H1 (cell line): ENCODE results near the gene ZNF423. TPM values are rescaled to one million over a fixed set of nuclear protein-coding genes. Genes with fewer than 3 reads are reported as not detected.

Experiments used
- CTCF ChIA-PET: fragments of 300-600 bp; sonication (Branson Sonifier 250); formaldehyde crosslinking; loops from one replicate; lab custom pipeline; 2021; ENCODE audit not compliant: partially characterized antibody; lab: Charles Lee
- POLR2A ChIA-PET: fragments of 300-600 bp; sonication (Branson Sonifier 250); formaldehyde crosslinking; loops from one replicate; lab custom pipeline; 2021; ENCODE audit warnings: inconsistent platforms; ENCODE audit not compliant: partially characterized antibody; lab: Charles Lee
- DNase-seq, 2 experiments: peaks; one replicate each; pipeline versions ENCODE4 v3.0.0 to v3.0.0-alpha.2; 2010 to 2022; ENCODE audit warnings: low spot score in 2 of 2, low read depth in 1 of 2, mixed read lengths in 1 of 2
- FAIRE-seq: peaks from 2 replicates; lab custom pipeline; 2011; peaks lifted over from hg19 to GRCh38; lab: Jason Lieb, UNC
- H2AFZ ChIP-seq: 2 replicates; pipeline ENCODE4 v1.8.1; 2012; ENCODE audit warnings: low read length, inconsistent platforms
- H2AK5ac ChIP-seq: 2 replicates; pipeline ENCODE4 v1.6.1; 2013; ENCODE audit warnings: low read depth, low read length
- H2BK120ac ChIP-seq: replicated peaks from 2 replicates; pipeline ENCODE3; 2013; ENCODE audit warnings: low read depth, low read length, inconsistent platforms
- H2BK12ac ChIP-seq: 2 replicates; pipeline ENCODE4 v1.6.1; 2013; ENCODE audit warnings: low read depth, low read length
- H2BK15ac ChIP-seq: 2 replicates; pipeline ENCODE4 v1.6.1; 2013; ENCODE audit warnings: low read length
- H2BK20ac ChIP-seq: 2 replicates; pipeline ENCODE4 v1.6.1; 2013; ENCODE audit warnings: low read length
- H2BK5ac ChIP-seq: 2 replicates; pipeline ENCODE4 v1.6.1; 2013; ENCODE audit warnings: low read depth, low read length
- H3K14ac ChIP-seq: 2 replicates; pipeline ENCODE4 v1.6.1; 2013; ENCODE audit warnings: inconsistent platforms; ENCODE audit not compliant: insufficient read length
- H3K18ac ChIP-seq: 2 replicates; pipeline ENCODE4 v1.6.1; 2013; ENCODE audit warnings: low read length; ENCODE audit errors: extremely low read depth
- H3K23ac ChIP-seq: 2 replicates; pipeline ENCODE4 v1.6.1; 2013; ENCODE audit warnings: inconsistent platforms; ENCODE audit not compliant: insufficient read length
- H3K23me2 ChIP-seq: 2 replicates; pipeline ENCODE4 v1.6.1; 2013; ENCODE audit warnings: low read depth, low read length
- H3K27ac ChIP-seq: 2 replicates; pipeline ENCODE4 v1.6.1; 2011; ENCODE audit warnings: low read depth, low read length, inconsistent platforms
- H3K27me3 ChIP-seq, 4 experiments: replicated peaks in 1 of 4; 1 replicate in 1 of 4; 2 replicates in 3 of 4; pipeline versions ENCODE4 v1.6.1 to v1.8.1; 2011 to 2013; ENCODE audit warnings: low read length in 3 of 4, mild to moderate bottlenecking in 3 of 4, inconsistent platforms in 2 of 4, mixed read lengths in 2 of 4, moderate library complexity in 1 of 4; ENCODE audit not compliant: control insufficient read depth in 3 of 4, insufficient read depth in 3 of 4; ENCODE audit errors: extremely low read depth in 1 of 4
- H3K36me3 ChIP-seq, 4 experiments: 2 replicates each; pipeline versions ENCODE4 v1.6.1 to v1.8.1; 2011 to 2013; ENCODE audit warnings: mild to moderate bottlenecking in 4 of 4, low read length in 3 of 4, moderate library complexity in 2 of 4, control low read depth in 1 of 4, inconsistent platforms in 1 of 4; ENCODE audit not compliant: insufficient read depth in 4 of 4, control insufficient read depth in 2 of 4
- H3K4ac ChIP-seq: replicated peaks from 2 replicates; pipeline ENCODE3; 2013; ENCODE audit warnings: low read length, low read depth, mixed read lengths, inconsistent platforms; ENCODE audit not compliant: insufficient read length
- H3K4me1 ChIP-seq, 4 experiments: replicated peaks in 1 of 4; 1 replicate in 1 of 4; 2 replicates in 3 of 4; pipeline versions ENCODE4 v1.6.1 to v1.8.1; 2011 to 2013; ENCODE audit warnings: low read length in 3 of 4, inconsistent platforms in 2 of 4, mixed read lengths in 1 of 4; ENCODE audit not compliant: insufficient read depth in 4 of 4, control insufficient read depth in 3 of 4
- H3K4me2 ChIP-seq, 2 experiments: 2 replicates each; pipeline versions ENCODE4 v1.6.1 to v1.8.1; 2011 to 2013; ENCODE audit warnings: low read depth in 2 of 2, low read length in 2 of 2, control low read depth in 1 of 2, inconsistent platforms in 1 of 2, mild to moderate bottlenecking in 1 of 2; ENCODE audit not compliant: insufficient read depth in 1 of 2
- H3K4me3 ChIP-seq, 4 experiments: fragments of 200-600, 300-600 bp in 1 of 4; sonication (generic), shearing (Covaris generic), sonication (Bioruptor Twin) in 1 of 4; 2 replicates each; pipeline versions ENCODE4 v1.5.1 to v1.8.1; 2011 to 2016; ENCODE audit warnings: low read length in 4 of 4, low read depth in 3 of 4, control low read depth in 2 of 4, inconsistent platforms in 2 of 4, mild to moderate bottlenecking in 2 of 4, mixed read lengths in 1 of 4, moderate library complexity in 1 of 4; ENCODE audit not compliant: insufficient read depth in 2 of 4; ENCODE audit errors: extremely low read depth in 1 of 4
- H3K56ac ChIP-seq: replicated peaks from 2 replicates; pipeline ENCODE3; 2013; ENCODE audit warnings: low read depth, mild to moderate bottlenecking, mixed read lengths, low read length, inconsistent platforms; ENCODE audit not compliant: insufficient read length
- H3K79me1 ChIP-seq: 2 replicates; pipeline ENCODE4 v1.6.1; 2013; ENCODE audit warnings: low read depth, low read length, control low read depth
- H3K79me2 ChIP-seq, 2 experiments: 2 replicates each; pipeline versions ENCODE4 v1.6.1 to v1.8.1; 2012 to 2013; ENCODE audit warnings: low read length in 2 of 2, mild to moderate bottlenecking in 2 of 2, inconsistent platforms in 1 of 2; ENCODE audit not compliant: insufficient read depth in 2 of 2, control insufficient read depth in 1 of 2
- H3K9ac ChIP-seq, 4 experiments: replicated peaks in 1 of 4; 1 replicate in 1 of 4; 2 replicates in 3 of 4; pipeline versions ENCODE4 v1.6.1 to v1.8.1; 2011 to 2013; ENCODE audit warnings: low read depth in 3 of 4, low read length in 3 of 4, control low read depth in 2 of 4, mild to moderate bottlenecking in 2 of 4, moderate library complexity in 2 of 4, inconsistent platforms in 1 of 4; ENCODE audit errors: extremely low read depth in 1 of 4
- H3K9me3 ChIP-seq, 2 experiments: 2 replicates each; pipeline versions ENCODE4 v1.6.1 to v1.8.1; 2012 to 2013; ENCODE audit warnings: mild to moderate bottlenecking in 2 of 2, moderate library complexity in 2 of 2, control low read depth in 1 of 2, inconsistent platforms in 1 of 2, low read depth in 1 of 2, low read length in 1 of 2, mixed read lengths in 1 of 2; ENCODE audit not compliant: insufficient read depth in 2 of 2
- H4K20me1 ChIP-seq, 2 experiments: replicated peaks in 1 of 2; 2 replicates each; pipeline versions ENCODE3 to v1.8.1; 2011 to 2013; ENCODE audit warnings: inconsistent platforms in 2 of 2, low read length in 2 of 2, mild to moderate bottlenecking in 1 of 2; ENCODE audit not compliant: insufficient read depth in 2 of 2, control insufficient read depth in 1 of 2
- H4K5ac ChIP-seq: 2 replicates; pipeline ENCODE4 v1.6.1; 2013; ENCODE audit warnings: low read length, low read depth, mixed read lengths, inconsistent platforms; ENCODE audit not compliant: insufficient read length
- H4K8ac ChIP-seq: 2 replicates; pipeline ENCODE4 v1.8.0; 2013; ENCODE audit warnings: mild to moderate bottlenecking, moderate library complexity, low read length, inconsistent platforms; ENCODE audit not compliant: insufficient read depth; ENCODE audit errors: extremely low read depth
- H4K91ac ChIP-seq: replicated peaks from 2 replicates; pipeline ENCODE3; 2013; ENCODE audit warnings: low read length, mixed read lengths, inconsistent platforms; ENCODE audit not compliant: insufficient read length
- BACH1 ChIP-seq: IDR thresholded peaks from 2 replicates; pipeline ENCODE4 v1.6.1; 2012; ENCODE audit warnings: low read length, improper control_type of control experiment
- CEBPB ChIP-seq: IDR thresholded peaks from 2 replicates; pipeline ENCODE4 v1.6.1; 2012; ENCODE audit warnings: low read depth, low read length
- POU5F1 ChIP-seq: IDR thresholded peaks from 2 replicates; pipeline ENCODE4 v1.6.1; 2011; ENCODE audit warnings: low read depth, mild to moderate bottlenecking, low read length, moderate library complexity
- TAF7 ChIP-seq: optimal IDR thresholded peaks from 2 replicates; pipeline ENCODE3; 2011; ENCODE audit warnings: low read depth, mild to moderate bottlenecking, inconsistent platforms, low read length, moderate library complexity, borderline replicate concordance
- WGBS, 2 experiments: shearing (Covaris generic) in 1 of 2; methylation state at CpG; one replicate each; pipeline versions ENCODE4 v1.1.6 to v1.1.7; 2013 to 2015; ENCODE audit warnings: low lambda C conversion rate in 2 of 2, mixed read lengths in 2 of 2, inconsistent platforms in 1 of 2, low coverage in 1 of 2, missing lambda C conversion rate in 1 of 2; ENCODE audit not compliant: insufficient replicate concordance in 2 of 2, insufficient coverage in 1 of 2, insufficient read length in 1 of 2; ENCODE audit errors: extremely low coverage in 1 of 2, missing lambda C conversion rate in 1 of 2; 5-methylcytosine and 5-hydroxymethylcytosine counted together
- polyA plus RNA-seq, 7 experiments: library from polyadenylated mRNA; depleted of rRNA in 3 of 7; stranded (reverse) in 5 of 7; unstranded in 2 of 7; fragments of >200 nt in 5 of 7; fragments of 200-250 nt in 2 of 7; gene quantifications; 1 replicate in 5 of 7; 2 replicates in 1 of 7; 4 replicates in 1 of 7; pipeline versions ENCODE4 v1.2.1 to v1.2.3, GENCODE V29; 2011 to 2013; ENCODE audit warnings: missing spikeins in 2 of 7, mixed read lengths in 2 of 7
- total RNA-seq: library from RNA; stranded (reverse); fragmentation: NEBNext Ultra II Directional; extraction: Animal tissue kit (Norgen Biotek cat#: 25700); gene quantifications from 2 replicates; pipeline ENCODE4 v1.2.1, GENCODE V29; 2021

Gene ZNF423
- total and polyA plus RNA-seq, 2 of the 8 experiments (the other 6 are each of a cell fraction or from before 2014, with no cell fraction given): 38.2 to 52.3 TPM

DNA sequence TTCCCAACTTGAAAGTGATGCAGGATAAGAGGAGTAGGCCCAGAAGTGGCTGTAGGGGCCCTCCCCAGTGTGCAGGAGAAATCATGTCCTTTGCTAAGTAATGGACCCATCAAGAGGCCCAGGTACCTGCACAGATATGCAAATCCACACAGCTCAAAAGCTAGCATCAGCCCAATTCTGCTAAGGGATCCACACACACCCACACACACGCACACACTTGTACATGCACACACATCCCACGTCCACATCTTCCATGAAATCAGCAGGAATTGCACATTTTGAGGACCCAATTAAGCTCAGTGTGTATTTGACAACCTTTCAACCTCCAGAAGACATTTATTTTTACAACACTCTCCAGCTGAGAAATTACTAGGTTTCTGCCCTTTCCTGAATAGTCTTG, 297.5 kb downstream of the ZNF423 start:
- POLR2A ChIA-PET: no interaction called here
- no peak for DNase-seq

More for the DNA sequence above, 297.5 kb downstream of the ZNF423 start:
- H3K23ac ChIP-seq: no peak overlapping the region
- H3K36me3 ChIP-seq: no peaks in the 10 kb centered on the region
- no peak overlapping the region for H3K4ac ChIP-seq
- no peak overlapping the region for H3K56ac ChIP-seq
- H3K4me2 ChIP-seq: no peak overlapping the region
- H3K4me3 ChIP-seq: no peak overlapping the region
- no peaks in the 10 kb centered on the region for H3K79me2 ChIP-seq
- CTCF ChIA-PET: interaction anchor here (0.6 to 13.1 kb wide), 11 partner anchors 11 to 151 kb away, joined by 3 to 165 read pairs (median 14); no protein-coding TSS in a partner anchor
- H3K4me1 ChIP-seq: peaks cover 9 to 25% (median 19%) of the 10 kb centered on the region in 4 experiments
- H4K91ac ChIP-seq: no peak overlapping the region
- H2BK20ac ChIP-seq: no peak overlapping the region
- 0 out of 2 replicates have a peak overlapping the region, but pooled peaks have one; percentile 1 for H2BK15ac ChIP-seq
- 98% methylated on average over 2 of the region's 2 CpGs; no CpG with 5 or more reads in 1 of the 2 experiments for WGBS, 2 experiments
- H4K20me1 ChIP-seq: no peaks in the 10 kb centered on the region
- no peaks in the 10 kb centered on the region for H3K9me3 ChIP-seq
- no peak overlapping the region for H2BK5ac ChIP-seq
- H3K14ac ChIP-seq: no peak overlapping the region
- H4K5ac ChIP-seq: no peak overlapping the region
- H3K27me3 ChIP-seq: no peaks in the 10 kb centered on the region; a peak in 2 of 7 replicates
- H2BK12ac ChIP-seq: no peak overlapping the region
- TF ChIP-seq POU5F1: no peak
- TF ChIP-seq CEBPB: no peak
- TF ChIP-seq BACH1: no peak
- TF ChIP-seq TAF7: no peak
- H3K18ac ChIP-seq: peak overlapping the region; percentile 1; the same call in 1 of the 2 replicates
- no peak overlapping the region for H3K27ac ChIP-seq
- no peak overlapping the region for H2AK5ac ChIP-seq
- peaks cover 2% of the 10 kb centered on the region; the same call in 1 of the 2 replicates for H3K79me1 ChIP-seq
- H3K23me2 ChIP-seq: peaks cover 8% of the 10 kb centered on the region; the same call in 1 of the 2 replicates
- no peak overlapping the region for H2BK120ac ChIP-seq
- FAIRE-seq: no peak
- H3K9ac ChIP-seq: no peak overlapping the region
- H2AFZ ChIP-seq: no peak overlapping the region
- no peak overlapping the region for H4K8ac ChIP-seq
